Brain microvascular endothelial cell (primary cell): ENCODE results near the gene KCNH1.

ENCODE experiments used
- DNase-seq: peaks from one replicate; pipeline ENCODE4 v3.0.0-alpha.2; 2020
- H3K27ac ChIP-seq: fragments of 250-450 bp; sonication (Bioruptor Pico); 2 replicates; pipeline ENCODE4 v1.5.1; 2020; ENCODE audit warnings: mild to moderate bottlenecking, moderate library complexity
- H3K27me3 ChIP-seq: fragments of 250-450 bp; sonication (Bioruptor Pico); replicated peaks from 2 replicates; pipeline ENCODE4 v1.5.1; 2020; ENCODE audit warnings: mild to moderate bottlenecking
- H3K36me3 ChIP-seq: fragments of 250-450 bp; sonication (Bioruptor Pico); replicated peaks from 2 replicates; pipeline ENCODE4 v1.5.1; 2020; ENCODE audit warnings: mild to moderate bottlenecking
- H3K4me3 ChIP-seq: 2 replicates; pipeline ENCODE4 v1.5.1; 2011; ENCODE audit warnings: low read depth, mild to moderate bottlenecking, control low read depth, low read length, moderate library complexity
- CTCF ChIP-seq: IDR thresholded peaks from 2 replicates; pipeline ENCODE4 v1.5.1; 2011; ENCODE audit warnings: low read depth, mild to moderate bottlenecking, moderate library complexity, low read length, control low read depth, inconsistent platforms; ENCODE audit errors: missing control alignments
- in situ Hi-C: cut with HindIII; loops from 2 replicates; pipeline ENCODE4 v1.10.0; 2017; ENCODE audit warnings: low sequenced_read_pairs, low pct_ligation_motif_present

The KCNH1 gene

DNA sequence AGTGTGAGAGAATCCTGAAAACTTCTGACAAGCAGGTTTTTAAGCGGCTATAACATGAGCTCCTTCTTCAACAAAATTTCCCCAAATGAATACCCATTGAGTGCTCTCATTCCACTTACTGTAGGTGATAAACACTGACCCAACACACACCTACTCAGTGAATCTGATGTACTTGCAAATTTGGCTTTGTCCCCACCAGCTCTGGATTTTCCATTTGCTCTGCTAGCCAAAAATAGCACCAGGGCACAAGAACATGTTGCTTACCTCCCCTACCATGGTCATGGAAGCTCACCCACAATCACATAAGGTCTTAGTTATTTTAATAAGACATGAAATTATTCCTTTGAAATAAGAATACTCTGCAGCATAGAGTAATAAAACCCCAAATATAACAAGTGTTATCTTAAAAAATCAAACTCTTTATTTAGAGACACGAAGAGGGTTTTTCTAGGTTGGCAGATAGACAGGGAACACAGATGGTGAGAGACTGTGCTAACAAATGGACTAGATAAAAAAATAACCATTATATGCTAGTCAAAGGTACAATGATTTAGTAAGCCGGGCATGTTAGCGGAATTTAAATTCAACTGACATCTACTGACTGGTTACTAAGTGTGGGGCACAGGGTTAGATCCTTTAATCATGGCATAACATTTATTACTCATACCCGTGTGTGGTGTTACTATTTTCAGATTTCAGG, 291.9 kb downstream of the KCNH1 start:
- no peak for TF ChIP-seq CTCF
- H3K27ac ChIP-seq: no peak overlapping the region
- H3K36me3 ChIP-seq: no peaks in the 10 kb centered on the region
- DNase-seq: no peak
- in situ Hi-C loops: no loop called here
- no peaks in the 10 kb centered on the region for H3K27me3 ChIP-seq
- H3K4me3 ChIP-seq: no peak overlapping the region

GRCh38 chr1:210830034-210831028, 303.6 kb downstream of the KCNH1 start:
- DNase-seq: no peak
- in situ Hi-C loops: no loop called here
- Histone ChIP-seq H3K4me3 (no peak overlapping the region), H3K27ac (no peak overlapping the region), H3K36me3 (no peaks in the 10 kb centered on the region), H3K27me3 (no peaks in the 10 kb centered on the region)
- TF ChIP-seq CTCF: no peak

DNA sequence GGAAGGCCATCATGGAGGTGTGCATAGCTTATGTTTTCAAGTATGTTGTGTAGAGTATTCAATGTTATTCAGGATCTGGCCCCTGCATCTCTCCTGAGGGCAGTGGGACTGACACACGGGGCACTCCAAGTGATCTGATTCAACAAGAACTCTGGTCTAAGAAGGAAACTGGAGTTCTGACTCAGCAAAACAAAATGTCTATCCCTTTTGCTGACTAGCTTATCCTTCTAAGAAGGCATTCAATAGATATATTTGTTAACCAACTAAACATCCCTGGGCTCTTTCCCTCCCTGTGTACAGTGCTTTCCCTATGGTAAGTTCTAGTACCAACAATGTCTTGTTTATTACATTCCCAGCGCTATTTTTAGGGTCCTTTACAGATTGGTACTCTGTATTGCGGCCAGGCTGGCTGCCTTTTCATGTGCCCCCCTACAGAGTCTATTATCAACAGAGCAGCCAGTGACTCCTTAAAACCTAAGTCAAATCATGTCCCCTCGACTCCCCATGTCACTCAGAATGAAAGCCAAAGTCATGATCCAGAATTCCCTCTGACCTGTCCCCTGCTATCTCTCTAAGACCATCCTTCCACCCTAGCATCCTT, 304.9 kb downstream of the KCNH1 start:
- in situ Hi-C loops: no loop called here

GRCh38 chr1:210827481-210827880, 306.5 kb downstream of the KCNH1 start:
- in situ Hi-C loops: no loop called here
- DNase-seq: no peak
- H3K27ac ChIP-seq: no peak overlapping the region
- no peak overlapping the region for H3K4me3 ChIP-seq
- H3K36me3 ChIP-seq: no peaks in the 10 kb centered on the region
- H3K27me3 ChIP-seq: no peaks in the 10 kb centered on the region
- TF ChIP-seq CTCF: no peak

More for the DNA sequence above, 304.9 kb downstream of the KCNH1 start:
- Histone ChIP-seq H3K27ac (no peak overlapping the region), H3K36me3 (no peaks in the 10 kb centered on the region), H3K4me3 (no peak overlapping the region), H3K27me3 (no peaks in the 10 kb centered on the region)
- TF ChIP-seq CTCF: no peak
- DNase-seq: no peak

DNA sequence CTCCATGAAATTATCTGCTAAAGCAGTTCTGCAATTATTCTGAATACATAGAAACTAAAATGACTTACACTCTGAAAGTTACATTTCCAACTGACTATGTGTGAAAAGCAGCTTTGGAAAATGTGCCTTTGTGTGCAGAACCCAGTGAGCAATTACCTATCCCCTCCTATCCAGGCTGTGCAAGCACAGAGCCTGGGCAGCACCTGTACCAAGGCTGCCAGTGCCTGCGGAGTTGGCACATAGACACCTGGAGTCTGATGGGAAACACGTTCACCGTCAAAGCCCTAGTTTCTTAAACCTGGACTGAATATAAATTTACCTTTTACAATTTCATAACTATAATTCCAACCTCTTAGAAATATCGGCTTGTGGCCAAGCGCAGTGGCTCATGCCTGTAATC, 307.3 kb downstream of the KCNH1 start:
- H3K36me3 ChIP-seq: no peaks in the 10 kb centered on the region
- DNase-seq: no peak
- H3K27me3 ChIP-seq: no peaks in the 10 kb centered on the region
- in situ Hi-C loops: no loop called here
- no peak for TF ChIP-seq CTCF
- H3K27ac ChIP-seq: no peak overlapping the region
- no peak overlapping the region for H3K4me3 ChIP-seq
